Spinal cord (tissue), 4 donors: ENCODE data around the gene DOHH. TPM values are rescaled to one million over a fixed set of nuclear protein-coding genes. Genes with fewer than 3 reads are reported as not detected.

Source experiments
- polyA plus RNA-seq, 2 donors: library from polyadenylated mRNA; unstranded; fragments of 120-200 nt; gene quantifications; one replicate each; pipeline ENCODE4 v1.2.1, GENCODE V29; 2013; ENCODE audit not compliant: insufficient read length in 2 of 2
- small RNA-seq: library from RNA; depleted of rRNA; stranded (forward); fragments of <200 nt; gene quantifications from one replicate; pipeline ENCODE3, GENCODE V24; 2014; ENCODE audit warnings: low replicate concordance
- total RNA-seq, 2 donors: library from RNA; depleted of rRNA in 1 of 2; stranded (reverse); fragments of 120-200 nt in 1 of 2; fragments of >200 nt in 1 of 2; gene quantifications; one replicate each; pipeline versions ENCODE4 v1.2.3 to v1.2.4, GENCODE V29; 2013 to 2014

Gene DOHH
- total and polyA plus RNA-seq, 4 donors: 7.1 to 23.0 (median 14.7) TPM

Small RNAs within 50 kb of the gene (small RNA-seq; reads per million reads assigned to genes)
- gene RF00212: not detected

Other genes starting within 250 kb of the DOHH start
- 10 to 100 TPM; 17.2 to 26.1 TPM for gene NFIC, start 134.1 kb downstream of the DOHH start, total RNA-seq
- gene NFIC, start 134.1 kb downstream of the DOHH start, polyA plus RNA-seq: 10 to 100 TPM; 54.7 to 56.2 TPM
- gene SMIM24, start 20.1 kb downstream of the DOHH start, total RNA-seq: under 1 TPM in 1 of 2 donors, not detected in 1; 0.94 TPM
- gene SMIM24, start 20.1 kb downstream of the DOHH start, polyA plus RNA-seq: 1 to 10 TPM; 2.8 to 3.6 TPM
- gene SMIM44, start 17.2 kb downstream of the DOHH start, total RNA-seq: not detected
- not detected for gene SMIM44, start 17.2 kb downstream of the DOHH start, polyA plus RNA-seq
- gene FZR1, start 5.6 kb upstream of the DOHH start, total RNA-seq: 10 to 100 TPM; 35.4 to 38.9 TPM
- 100 to 1,000 TPM in 1 of 2 donors, 10 to 100 TPM in 1; 89.4 to 111 TPM for gene FZR1, start 5.6 kb upstream of the DOHH start, polyA plus RNA-seq
- 1 to 10 TPM in 1 of 2 donors, not detected in 1; 2.1 TPM for gene TEKTIP1, start 38.5 kb upstream of the DOHH start, total RNA-seq
- 10 to 100 TPM in 1 of 2 donors, 1 to 10 TPM in 1; 9.6 to 13.0 TPM for gene TEKTIP1, start 38.5 kb upstream of the DOHH start, polyA plus RNA-seq
- gene MFSD12, start 56.9 kb upstream of the DOHH start, total RNA-seq: 10 to 100 TPM; 42.5 to 44.6 TPM
- 100 to 1,000 TPM in 1 of 2 donors, 10 to 100 TPM in 1; 86.5 to 107 TPM for gene MFSD12, start 56.9 kb upstream of the DOHH start, polyA plus RNA-seq
- 10 to 100 TPM; 25.7 to 87.6 TPM for gene HMG20B, start 72.3 kb upstream of the DOHH start, total RNA-seq
- gene HMG20B, start 72.3 kb upstream of the DOHH start, polyA plus RNA-seq: 10 to 100 TPM; 63.7 to 72.5 TPM
- gene GIPC3, start 84.8 kb upstream of the DOHH start, total RNA-seq: under 1 TPM; 0.20 to 0.55 TPM
- gene GIPC3, start 84.8 kb upstream of the DOHH start, polyA plus RNA-seq: 1 to 10 TPM; 1.5 to 1.9 TPM
- gene TBXA2R, start 106.2 kb upstream of the DOHH start, total RNA-seq: under 1 TPM; 0.79 to 0.94 TPM
- 1 to 10 TPM; 3.5 to 3.9 TPM for gene TBXA2R, start 106.2 kb upstream of the DOHH start, polyA plus RNA-seq
- 10 to 100 TPM; 11.0 to 28.4 TPM for gene CACTIN, start 126.1 kb upstream of the DOHH start, total RNA-seq
- 10 to 100 TPM; 27.5 to 32.6 TPM for gene CACTIN, start 126.1 kb upstream of the DOHH start, polyA plus RNA-seq
- 10 to 100 TPM; 25.4 to 34.5 TPM for gene PIP5K1C, start 199.8 kb upstream of the DOHH start, total RNA-seq
- gene PIP5K1C, start 199.8 kb upstream of the DOHH start, polyA plus RNA-seq: 10 to 100 TPM; 77.5 to 91.1 TPM
- 1 to 10 TPM in 1 of 2 donors, under 1 TPM in 1; 0.30 to 5.0 TPM for gene TJP3, start 207.7 kb upstream of the DOHH start, total RNA-seq
- gene TJP3, start 207.7 kb upstream of the DOHH start, polyA plus RNA-seq: 1 to 10 TPM in 1 of 2 donors, under 1 TPM in 1; 1.00 to 2.5 TPM